Measurements from ENCODE around the gene FGD3.

- TF ChIP-seq POLR2A (IDR thresholded peaks at IDR 0.05) (no peak), CTCF (IDR thresholded peaks at IDR 0.05) (no peak), EP300 (IDR thresholded peaks at IDR 0.05) (no peak)
Observed at GRCh38 chr9:93043122-93043521, 95.8 kb downstream of the FGD3 start.

Data from upper lobe of left lung (tissue), 4 donors.